SKM-1 (cell line): ENCODE data around the gene MACROH2A2.
"Not testable (repeated sequence)": the region's sequence is repeated elsewhere in the genome, so short reads cannot be mapped to it uniquely, and the experiment has no call there.

Source experiments
- DNase-seq: peaks from one replicate; lab custom pipeline; 2025; ENCODE audit not compliant: unreplicated experiment; lab: John Stamatoyannopoulos, UW

The MACROH2A2 gene

DNA sequence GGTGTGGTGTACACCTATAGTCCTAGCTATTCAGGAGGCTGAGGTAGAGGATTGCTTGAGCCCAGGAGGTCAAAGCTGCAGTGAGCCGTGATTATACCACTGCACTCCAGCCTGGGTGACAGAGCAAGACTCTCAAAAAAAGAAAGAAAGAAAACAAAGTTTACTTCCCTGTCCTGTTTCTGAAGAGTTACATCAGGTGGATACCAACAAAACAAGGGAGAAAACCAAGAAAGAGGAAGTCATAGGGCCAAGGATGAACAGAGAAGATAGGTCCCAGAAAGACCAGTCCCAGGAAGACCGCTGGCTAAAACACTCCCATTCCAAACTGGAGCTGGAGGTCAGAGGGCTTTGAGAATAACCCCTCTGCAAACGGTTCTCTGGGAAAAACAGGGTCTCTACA, 13.5 kb downstream of the MACROH2A2 start:
- no peak for DNase-seq

DNA sequence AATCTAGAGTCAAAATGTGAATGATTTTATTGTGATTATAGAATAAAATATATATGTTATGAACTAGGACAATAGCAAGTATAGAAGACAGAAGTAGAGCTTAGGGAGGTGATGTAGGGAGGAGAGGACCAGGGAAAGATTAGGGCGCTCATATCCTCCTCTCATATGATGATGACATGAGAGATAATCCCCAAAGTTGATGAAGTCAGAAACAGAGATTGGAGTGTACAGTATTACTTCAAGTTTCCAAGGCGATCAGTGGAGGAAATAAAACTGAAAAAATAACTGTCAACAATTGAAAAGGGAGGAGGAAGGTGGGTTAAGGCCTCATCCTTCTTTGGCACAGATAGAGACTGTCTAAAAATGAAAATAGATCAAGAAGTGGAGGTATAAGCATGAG, 14.9 kb downstream of the MACROH2A2 start:
- DNase-seq = no peak

DNA sequence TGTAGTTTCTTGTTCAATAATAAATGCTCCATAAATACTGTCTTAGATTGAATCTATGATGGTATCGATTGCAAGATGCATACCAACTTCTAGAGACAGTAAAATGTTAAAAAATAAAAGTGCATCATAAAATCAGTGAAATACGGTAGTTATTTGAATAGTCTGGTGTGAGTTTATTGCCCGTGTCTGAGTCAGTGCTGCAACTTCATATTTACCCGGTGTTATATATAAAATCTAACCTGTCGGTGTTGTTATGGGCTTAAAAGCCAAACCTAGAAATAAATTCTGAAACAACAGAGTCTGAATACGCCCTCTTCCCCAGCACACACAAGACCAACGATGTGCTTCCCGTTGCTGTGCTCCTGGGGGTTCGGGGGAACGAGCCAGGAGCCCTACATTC, 16.3 kb downstream of the MACROH2A2 start:
- DNase-seq = no peak

DNA sequence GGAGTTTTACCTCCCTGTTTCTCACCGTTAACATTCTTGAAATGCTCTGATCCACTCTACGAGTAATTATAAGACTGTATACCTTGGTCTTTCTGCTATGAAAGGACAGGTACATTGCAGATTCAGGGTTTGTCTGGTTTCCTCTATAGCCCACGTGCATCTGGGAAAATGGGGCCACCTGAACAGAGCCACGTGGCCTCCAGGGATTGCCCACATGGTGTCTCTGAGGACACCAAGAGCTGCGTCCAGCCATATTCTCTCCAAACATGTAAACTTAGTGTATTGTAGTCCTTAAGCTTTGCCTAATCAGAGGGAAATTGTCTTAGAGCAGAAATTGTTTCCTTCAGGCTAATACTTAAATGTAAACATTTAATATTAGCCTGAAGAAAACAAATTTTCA, 16.7 kb downstream of the MACROH2A2 start:
- no peak for DNase-seq

DNA sequence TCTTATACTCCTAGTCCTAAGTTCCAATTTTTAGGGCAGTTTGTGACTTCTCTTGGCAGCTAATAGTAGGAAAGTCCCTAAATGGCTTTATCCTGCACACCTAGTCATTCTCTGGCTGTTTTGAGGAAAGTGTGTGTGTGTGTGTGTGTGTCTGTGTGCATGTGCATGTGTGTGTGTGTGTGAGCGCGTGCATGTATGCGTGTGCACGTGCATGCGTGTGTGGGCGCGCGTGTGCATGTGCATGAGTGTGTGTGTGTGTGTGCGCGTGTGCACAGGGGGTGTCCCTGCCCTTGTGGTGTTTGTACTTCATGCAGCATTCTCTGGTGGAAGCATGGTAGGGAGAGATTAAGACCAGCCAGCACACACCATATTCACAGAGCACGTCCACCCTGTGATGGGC, 18.2 kb downstream of the MACROH2A2 start:
- no peak for DNase-seq

DNA sequence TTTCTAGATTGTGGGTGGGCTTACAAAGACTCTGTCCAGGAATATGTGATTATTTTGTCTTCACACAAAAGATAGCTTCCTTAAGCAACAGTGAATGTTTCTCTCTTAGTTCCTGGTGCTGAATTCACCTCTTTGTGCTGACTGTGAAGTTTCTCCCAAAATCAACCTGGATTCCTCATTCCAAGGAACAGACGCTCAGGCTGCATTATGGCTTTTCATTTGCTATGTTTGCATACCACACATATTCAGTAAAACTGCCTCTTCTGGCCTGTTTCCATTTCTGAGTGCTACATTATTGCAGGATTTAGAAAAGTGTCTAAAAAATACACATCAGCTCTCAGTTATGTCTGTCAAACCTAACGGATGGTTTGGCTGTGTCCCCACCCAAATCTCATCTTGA, 21.5 kb downstream of the MACROH2A2 start:
- DNase-seq = no peak

DNA sequence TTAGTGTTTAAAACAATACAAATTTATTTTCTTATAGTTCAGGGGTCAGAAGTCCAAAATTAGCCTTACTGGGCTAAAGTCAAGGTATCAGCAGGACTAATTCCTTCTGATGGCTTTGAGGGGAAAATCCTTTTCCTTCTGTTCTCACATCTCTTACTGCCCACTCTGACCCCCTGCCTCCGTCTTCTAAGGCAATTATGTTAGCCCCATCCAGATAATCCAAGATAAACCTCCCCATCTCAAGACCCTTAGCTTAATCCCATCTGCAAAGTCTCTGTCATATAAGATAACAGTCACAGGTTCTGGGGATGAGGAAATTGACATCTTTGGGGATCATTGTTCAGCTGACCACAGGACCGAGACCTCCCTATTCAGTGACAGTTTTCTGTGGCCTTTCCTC, 22.3 kb downstream of the MACROH2A2 start:
- no peak for DNase-seq

DNA sequence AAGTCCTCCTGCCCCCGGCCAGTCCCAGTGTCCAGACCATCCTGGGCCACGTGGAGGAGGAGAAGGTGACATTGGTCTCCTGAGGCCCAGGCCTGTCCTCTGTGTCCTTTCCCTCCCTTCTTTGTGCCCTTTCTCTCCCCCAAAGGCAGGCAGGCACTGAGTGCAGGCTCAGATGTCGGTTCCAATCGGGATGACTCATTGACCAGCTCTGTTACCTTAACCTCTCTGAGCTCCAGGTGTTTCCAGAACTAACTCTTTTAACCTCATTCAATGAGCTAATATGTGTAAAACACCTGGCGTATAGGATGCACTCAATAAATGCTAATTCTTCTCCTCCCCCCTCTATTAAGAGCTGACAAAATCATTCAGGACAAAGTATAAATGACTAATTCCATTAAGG, 25.7 kb downstream of the MACROH2A2 start:
- DNase-seq = no peak

DNA sequence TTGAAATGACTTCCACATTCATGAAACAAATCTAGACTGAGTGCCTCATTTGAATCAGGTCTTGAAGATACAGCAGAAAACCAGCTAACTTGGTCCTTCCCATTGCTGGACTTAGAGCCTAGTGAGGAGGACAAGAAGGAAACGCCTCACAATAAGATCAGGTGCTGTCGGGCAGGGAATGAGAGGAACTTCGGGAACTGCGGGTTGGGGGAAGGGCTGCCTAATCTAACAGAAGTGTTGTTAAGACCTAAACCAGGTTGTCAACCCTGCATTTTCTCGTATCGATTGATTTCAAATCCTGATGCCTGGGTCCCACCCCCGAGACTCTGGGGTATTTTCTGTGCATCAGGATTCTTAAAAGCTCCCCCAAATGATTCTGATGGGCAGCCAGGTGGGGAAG, 26.3 kb downstream of the MACROH2A2 start:
- DNase-seq = no peak

DNA sequence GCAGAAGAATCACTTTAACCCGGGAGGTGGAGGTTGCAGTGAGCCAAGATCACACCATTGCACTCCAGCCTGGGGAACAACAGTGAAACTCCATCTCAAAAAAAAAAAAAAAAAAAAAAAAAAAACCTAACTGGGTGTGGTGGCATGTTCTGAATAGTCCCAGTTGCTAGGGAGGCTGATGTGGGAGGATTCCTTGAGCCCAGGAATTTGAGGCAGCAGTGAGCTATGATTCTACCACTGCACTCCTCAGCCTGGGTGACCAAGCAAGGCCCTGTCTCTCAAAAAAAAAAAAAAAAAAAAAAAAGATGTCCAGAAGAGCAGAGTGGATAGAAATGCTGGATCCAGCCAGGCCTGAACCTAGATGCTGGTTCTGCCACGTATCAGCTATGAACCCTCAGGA, 28.1 kb downstream of the MACROH2A2 start:
- not testable (repeated sequence) for DNase-seq

DNA sequence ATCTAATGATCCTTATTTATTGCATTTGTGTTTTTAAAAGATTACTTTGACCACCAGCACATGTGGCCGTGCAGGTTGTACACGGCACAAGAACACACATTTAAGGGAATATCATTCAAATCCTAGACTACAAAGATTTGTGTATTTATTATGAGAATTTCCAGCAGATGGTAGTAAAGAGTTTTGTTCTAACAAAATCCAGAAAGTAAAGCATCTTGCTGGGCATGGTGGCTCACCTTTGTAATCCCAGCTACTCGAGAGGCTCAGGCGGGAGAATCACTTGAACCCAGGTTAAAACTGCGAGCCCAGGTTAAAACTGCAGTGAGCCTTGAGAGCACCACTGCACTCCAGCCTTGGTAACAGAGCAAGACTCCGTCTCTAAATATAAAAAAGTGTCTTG, 31.5 kb downstream of the MACROH2A2 start:
- no peak for DNase-seq

DNA sequence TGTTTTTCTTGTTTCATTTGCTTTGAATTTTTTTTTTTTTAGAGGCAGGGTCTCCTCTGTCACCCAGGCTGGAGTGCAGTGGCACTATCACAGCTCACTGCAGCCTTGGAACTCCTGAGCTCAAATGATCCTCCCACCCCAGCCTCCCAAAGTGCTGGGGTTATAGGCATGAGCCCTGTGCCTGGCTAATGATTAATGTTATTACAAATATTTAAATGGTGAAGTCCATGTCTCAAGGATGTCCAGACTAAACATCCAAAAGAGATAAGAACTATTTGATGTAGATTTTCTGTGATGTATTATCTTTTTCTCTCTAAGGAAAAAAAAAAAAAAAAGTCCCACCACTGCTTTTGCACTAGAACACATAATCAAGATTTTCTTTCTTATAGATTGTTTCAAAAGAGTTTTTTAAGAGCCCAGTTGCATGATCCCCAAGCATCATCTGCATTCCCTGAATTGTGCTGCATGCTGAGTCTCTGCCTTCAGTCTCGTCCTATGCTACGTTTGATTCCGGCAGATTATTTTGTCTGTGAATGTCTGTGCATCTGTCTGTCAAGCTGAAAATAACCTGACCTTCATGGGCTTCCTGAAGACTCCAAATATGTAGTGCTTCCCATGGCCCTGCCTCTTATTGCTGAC, 33.4 kb downstream of the MACROH2A2 start:
- no peak for DNase-seq

DNA sequence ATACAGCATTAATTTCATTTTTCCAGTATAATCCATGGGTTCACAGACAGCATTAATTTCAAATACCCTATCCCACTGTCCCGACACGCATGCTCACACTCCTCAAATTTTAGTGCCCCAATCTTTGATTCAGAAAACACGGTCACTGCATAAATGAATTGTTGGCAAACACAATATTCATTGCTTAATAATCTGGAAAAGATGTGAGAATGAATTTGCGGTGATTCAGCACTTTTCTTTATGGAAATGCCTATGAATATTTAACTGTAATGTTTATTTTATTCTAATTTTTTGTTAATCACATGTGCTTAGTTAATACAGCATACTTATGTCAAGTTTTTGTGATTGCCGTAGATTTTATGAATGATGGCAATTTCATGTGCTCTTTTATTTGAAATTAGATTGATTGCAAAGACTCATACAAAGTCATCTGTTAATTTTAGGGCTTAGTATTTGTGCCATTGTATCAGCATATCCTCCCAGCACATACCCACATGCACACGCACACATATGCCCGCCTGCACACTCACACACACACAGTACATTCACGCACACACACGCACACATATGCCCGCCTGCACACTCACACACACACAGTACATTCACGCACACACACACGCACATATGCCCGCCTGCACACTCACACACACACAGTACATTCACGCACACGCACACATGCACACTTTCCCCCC, 35.1 kb downstream of the MACROH2A2 start:
- DNase-seq = no peak

DNA sequence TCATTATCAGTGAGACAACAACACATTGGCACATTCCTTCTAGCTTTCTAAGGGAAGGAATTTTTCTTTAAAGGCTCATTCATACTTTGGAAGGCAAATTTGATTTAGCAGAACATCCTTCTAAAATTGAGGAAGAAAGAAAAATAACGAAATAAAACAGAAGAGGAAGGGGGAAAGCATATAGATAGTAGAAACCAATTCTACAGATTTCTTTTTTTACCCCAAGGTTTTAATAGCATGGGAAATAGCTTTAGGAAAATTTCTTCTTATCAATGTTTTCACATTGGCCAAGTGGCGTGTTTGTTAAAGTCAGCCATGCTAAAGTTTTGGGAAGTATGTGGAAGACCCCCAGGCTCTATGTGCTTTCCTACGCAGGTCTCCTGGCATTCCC, 35.7 kb downstream of the MACROH2A2 start:
- no peak for DNase-seq

DNA sequence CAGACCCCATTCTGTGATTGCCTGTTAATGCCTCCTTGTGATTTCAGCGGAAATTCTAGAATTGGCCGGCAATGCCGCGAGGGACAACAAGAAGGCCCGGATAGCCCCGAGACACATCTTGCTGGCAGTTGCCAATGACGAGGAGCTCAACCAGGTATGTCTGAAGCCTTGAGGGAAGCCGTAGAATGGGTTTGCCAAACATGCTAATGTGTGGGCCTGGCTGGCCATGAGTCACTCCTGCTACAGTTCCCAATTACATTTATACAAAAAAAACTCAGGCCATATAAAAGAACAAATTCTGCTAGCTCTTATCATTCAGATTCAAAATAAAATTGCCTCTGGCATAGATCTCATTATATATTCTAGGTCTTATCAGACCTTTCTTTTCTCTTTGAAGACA, 37.4 kb downstream of the MACROH2A2 start:
- DNase-seq = no peak

DNA sequence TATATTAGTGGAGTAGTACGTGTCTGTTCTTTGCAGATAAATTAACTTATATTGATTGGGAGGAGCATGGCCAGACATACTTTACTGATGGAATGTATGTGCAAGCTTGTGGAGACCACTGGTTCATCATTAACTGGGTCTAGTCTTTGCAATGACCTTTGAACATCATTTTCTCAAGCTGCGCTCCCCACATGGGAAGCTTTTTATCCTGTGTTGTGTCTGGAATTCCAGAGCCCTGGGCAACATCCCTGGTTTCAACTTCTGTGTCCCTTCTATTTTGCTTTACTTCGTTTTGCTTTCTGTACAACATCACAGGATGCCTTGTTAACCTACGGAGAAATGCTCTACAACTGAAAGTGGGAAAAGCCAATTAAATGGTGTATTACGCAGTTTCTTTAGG, 38.3 kb downstream of the MACROH2A2 start:
- DNase-seq = no peak

DNA sequence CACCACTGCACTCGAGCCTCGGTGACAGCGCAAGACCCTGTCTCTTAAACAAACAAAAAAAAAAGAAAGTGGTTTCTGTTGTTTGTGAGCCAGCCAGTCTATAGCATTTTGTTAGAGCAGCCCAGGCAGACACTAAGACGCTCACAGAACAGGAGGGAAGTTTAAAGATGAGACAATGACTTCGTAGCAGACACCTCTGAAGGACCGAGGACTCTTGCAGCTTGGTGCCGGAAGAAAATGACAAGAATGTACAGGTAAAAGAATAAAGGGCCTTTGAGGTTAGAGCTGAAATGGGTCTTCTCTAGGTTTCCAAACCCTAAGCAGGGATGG, 39.7 kb downstream of the MACROH2A2 start:
- no peak for DNase-seq

DNA sequence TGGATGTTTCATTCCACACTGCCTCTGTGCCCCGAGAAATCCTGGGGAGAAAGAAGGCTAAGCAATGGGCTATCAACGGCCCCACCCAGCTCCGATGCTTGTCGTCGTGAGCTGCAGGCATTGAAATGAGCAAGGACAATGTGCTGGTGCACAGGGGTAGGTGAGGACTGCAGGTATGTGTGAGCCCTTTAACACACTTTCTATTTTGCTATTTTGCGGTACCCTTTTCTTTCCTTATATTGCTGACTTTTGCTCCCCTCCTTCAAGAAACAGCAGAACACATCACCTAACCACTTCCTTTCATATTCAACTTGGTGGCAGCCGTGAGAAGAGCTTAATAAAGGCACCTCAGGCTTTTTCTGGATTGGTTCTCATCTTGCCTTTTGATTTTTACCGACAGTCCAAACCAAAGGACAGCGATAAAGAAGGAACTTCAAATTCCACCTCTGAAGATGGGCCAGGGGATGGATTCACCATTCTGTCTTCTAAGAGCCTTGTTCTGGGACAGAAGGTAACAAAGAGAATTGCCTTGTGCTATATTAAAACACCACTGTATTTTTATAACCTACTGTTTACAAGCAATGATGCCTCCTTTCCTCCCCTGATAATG, 40.8 kb downstream of the MACROH2A2 start:
- DNase-seq = no peak

DNA sequence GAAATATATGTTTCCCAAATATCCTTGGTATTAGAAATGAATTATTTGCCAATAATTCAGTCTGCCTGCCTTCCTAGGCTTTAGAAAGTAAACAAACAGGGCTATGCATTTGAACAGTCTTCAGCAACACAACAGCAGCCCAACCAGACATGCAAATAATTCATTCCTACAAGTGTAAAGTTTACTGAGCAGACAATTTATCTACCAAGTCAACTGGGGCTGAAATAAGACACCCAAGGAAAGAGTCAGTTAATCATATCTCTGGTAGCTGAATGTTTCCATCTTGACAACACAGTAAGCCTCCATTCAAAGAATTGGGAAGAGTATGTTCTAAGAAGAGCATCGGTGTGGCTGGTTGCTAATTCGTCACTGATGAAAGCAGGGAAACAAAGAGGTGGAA, 41.6 kb downstream of the MACROH2A2 start:
- no peak for DNase-seq

DNA sequence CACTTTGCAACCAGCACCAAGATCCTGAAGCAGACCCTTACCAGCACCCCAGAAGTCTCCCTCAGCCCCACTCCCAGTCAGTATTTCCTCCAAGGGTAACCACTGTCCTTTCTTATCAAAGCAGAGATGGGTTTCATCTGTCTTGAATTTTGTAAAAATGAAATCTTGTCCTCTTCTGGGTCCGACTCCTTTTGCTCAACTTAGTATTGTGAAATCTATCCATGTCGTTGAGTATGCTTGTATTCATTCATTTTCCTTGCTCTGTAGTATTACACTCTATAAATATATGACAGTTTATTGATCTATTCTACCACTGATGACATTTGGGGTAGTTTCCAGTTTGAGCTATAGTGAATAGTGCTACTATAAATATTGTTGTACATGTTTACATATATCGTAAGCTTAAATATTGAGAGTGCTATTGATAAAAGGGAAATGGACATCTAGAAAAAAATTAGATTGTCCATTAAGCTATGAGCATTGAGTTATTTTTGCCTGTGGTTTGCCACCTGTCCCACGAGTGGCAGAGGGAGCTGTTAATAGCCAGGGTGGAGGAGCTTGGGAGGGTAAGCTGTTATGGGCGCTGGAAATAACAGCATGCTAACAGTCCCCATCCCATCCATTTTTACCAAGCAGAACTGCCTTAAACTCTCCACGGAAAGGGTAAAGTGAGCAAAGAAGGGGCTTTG, 43.5 kb downstream of the MACROH2A2 start:
- DNase-seq = no peak

DNA sequence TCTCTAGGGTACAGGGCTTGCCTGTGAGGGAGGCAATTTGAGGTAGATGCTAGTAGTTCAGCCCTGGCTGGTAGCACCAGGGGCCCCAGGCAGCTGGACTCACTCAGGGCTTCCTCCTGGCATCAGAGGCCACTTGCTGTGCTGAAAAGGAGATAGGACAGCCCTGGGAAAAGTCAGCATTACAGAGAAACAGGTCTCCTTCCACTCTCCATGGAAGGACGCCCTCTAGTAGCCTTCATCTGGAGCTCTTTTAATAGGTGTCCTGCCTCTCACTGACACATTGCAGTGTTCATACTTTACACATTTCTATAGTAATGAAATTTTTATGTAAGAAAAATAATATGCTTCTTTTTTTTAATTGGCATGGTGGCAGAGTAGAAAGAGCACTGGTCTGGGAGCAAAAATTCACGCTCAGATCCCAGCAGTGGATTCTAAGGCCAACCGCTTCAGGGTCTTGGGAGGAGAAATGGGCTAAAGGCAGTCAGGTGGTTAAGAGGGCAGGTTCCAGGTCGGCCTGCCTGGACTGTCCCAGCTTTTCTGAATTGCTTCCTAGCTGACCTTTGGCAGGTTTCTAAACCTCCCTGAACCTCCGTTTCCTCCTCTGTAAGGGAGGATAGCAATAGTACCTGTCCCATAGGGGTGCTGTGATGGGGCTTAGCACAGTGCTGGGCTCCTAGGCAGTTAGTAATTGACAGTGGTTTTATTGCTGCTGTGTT, 44.2 kb downstream of the MACROH2A2 start:
- no peak for DNase-seq

DNA sequence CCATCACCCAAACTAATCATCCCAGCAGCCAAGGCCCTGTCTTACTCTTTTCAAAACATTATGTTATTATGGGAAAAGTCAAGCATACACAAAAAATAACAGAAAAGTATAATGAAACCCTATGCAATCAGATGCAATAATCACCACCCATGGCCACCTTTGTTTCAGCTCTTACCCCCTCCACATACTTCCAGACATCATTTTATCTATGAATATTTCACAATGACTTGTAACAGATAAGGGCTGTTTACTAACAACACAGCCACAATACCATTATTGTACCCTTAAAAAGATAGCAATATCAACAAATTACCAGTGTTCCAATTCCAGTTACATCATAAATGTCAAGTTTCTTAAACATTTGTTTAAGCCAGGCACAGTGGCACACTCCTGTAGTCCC, 44.8 kb downstream of the MACROH2A2 start:
- no peak for DNase-seq
